ENCODE measurements around the gene GPR25. TPM values are rescaled to one million over a fixed set of nuclear protein-coding genes. Genes with fewer than 3 reads are reported as not detected.

Gene GPR25
- total and polyA plus RNA-seq, 10 of the 15 experiments (the other 5 are each of a cell fraction or from before 2014, with no cell fraction given), result not detected

DNA sequence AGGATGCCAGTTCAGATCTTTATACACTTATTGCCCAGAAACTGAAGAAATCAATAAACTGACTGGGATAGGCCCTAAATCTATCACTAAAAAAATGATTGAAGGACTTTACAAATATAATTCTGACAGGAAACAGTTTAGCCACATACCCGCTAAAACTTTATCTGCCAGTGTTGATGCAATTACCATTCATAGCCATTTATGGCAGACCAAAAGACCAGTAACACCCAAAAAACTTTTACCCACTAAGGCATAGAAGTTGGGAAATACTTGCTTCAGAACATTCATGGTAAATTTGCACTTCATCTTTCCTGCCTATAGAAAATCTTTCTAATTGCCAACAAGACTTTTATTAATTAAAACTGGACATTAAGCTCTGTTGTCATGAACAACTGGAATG lies 15.0 kb upstream of the GPR25 start:
- H3K9me3 ChIP-seq (replicated peaks; ENCODE audit: control insufficient read depth, insufficient read depth, low read length), result no peaks in the 10 kb centered on the region
- no peak overlapping the region for H2AFZ ChIP-seq (ENCODE audit: control insufficient read depth, low read depth, low read length)
- H3K27me3 ChIP-seq (replicated peaks in 1 of 2; ENCODE audit: control insufficient read depth in 2 of 2, insufficient read depth in 2 of 2, low read length in 1 of 2), result no peaks in the 10 kb centered on the region
- POLR2A ChIA-PET, result no interaction called here
- DNase-seq (ENCODE audit: low read depth, low spot score) (no peak), ATAC-seq (no peak), FAIRE-seq (no peak)
- intact Hi-C loops (cut with micrococcal nuclease; ENCODE audit: unreplicated experiment) (no loop called here), in situ Hi-C loops (cut with MboI) (no loop called here)
- H3K4me3 ChIP-seq, result no peak overlapping the region
- no peak overlapping the region for H3K9ac ChIP-seq (ENCODE audit: control insufficient read depth, insufficient read depth, low read length)
- H3K4me1 ChIP-seq (ENCODE audit: control insufficient read depth, insufficient read depth, low read length), result peaks cover 12% of the 10 kb centered on the region
- H3K79me2 ChIP-seq (ENCODE audit: control insufficient read depth, insufficient read depth, low read length), result no peaks in the 10 kb centered on the region
- RAD21 ChIA-PET (ENCODE audit: unreplicated experiment), result interaction anchor here (0.9 to 5.7 kb wide), 4 partner anchors 9 to 114 kb away, joined by 4 to 33 read pairs (median 10); no protein-coding TSS in a partner anchor
- H4K20me1 ChIP-seq (ENCODE audit: control insufficient read depth, insufficient read depth), result no peaks in the 10 kb centered on the region
- TF ChIP-seq ZSCAN29 (IDR thresholded peaks at IDR 0.05) (no peak), SMAD1 (IDR thresholded peaks at IDR 0.05; ENCODE audit: low read depth, partially characterized antibody) (no peak), RUNX3 (IDR thresholded peaks at IDR 0.05; ENCODE audit: low read length) (no peak), NFXL1 (IDR thresholded peaks at IDR 0.05; ENCODE audit: borderline replicate concordance) (no peak), CBX5 (IDR thresholded peaks at IDR 0.05; ENCODE audit: low read depth) (no peak), HDGF (IDR thresholded peaks at IDR 0.05) (no peak), RELA (IDR thresholded peaks at IDR 0.05; ENCODE audit: borderline replicate concordance, partially characterized antibody) (no peak), RB1 (IDR thresholded peaks at IDR 0.05; ENCODE audit: borderline replicate concordance) (no peak), BHLHE40 (IDR thresholded peaks at IDR 0.05; ENCODE audit: borderline replicate concordance in 1 of 2, low read depth in 2 of 2, low read length in 1 of 2) (no peak)
- TF ChIP-seq, protein P1, sequence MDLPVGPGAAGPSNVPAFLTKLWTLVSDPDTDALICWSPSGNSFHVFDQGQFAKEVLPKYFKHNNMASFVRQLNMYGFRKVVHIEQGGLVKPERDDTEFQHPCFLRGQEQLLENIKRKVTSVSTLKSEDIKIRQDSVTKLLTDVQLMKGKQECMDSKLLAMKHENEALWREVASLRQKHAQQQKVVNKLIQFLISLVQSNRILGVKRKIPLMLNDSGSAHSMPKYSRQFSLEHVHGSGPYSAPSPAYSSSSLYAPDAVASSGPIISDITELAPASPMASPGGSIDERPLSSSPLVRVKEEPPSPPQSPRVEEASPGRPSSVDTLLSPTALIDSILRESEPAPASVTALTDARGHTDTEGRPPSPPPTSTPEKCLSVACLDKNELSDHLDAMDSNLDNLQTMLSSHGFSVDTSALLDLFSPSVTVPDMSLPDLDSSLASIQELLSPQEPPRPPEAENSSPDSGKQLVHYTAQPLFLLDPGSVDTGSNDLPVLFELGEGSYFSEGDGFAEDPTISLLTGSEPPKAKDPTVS (IDR thresholded peaks at IDR 0.05; ENCODE audit: low read depth, low read length), result no peak
- 100% methylated on average over 1 of the region's 1 CpG for WGBS (ENCODE audit: insufficient coverage, insufficient replicate concordance, low lambda C conversion rate, missing lambda C conversion rate)
- peaks cover 0 to 11% of the 10 kb centered on the region in 2 experiments; a peak in 1 of 4 replicates for H3K36me3 ChIP-seq (ENCODE audit: control insufficient read depth in 2 of 2, insufficient read depth in 2 of 2, low read length in 1 of 2)
- no peak overlapping the region for H3K4me2 ChIP-seq (ENCODE audit: control insufficient read depth, insufficient read depth)
- no peak overlapping the region for H3K27ac ChIP-seq (ENCODE audit: control insufficient read depth, insufficient read depth)
- SMC1A ChIA-PET (ENCODE audit: uncharacterized antibody, unreplicated experiment), result interaction anchor here (0.7 to 16.6 kb wide), 9 partner anchors 9 to 236 kb away, joined by 3 to 208 read pairs (median 5); no protein-coding TSS in a partner anchor
- no TSS peak for BruUV-seq (replicated peaks)
- CTCF ChIA-PET, result no interaction called here
